Measurements from ENCODE around the gene TMEM69. TPM values are rescaled to one million over a fixed set of nuclear protein-coding genes. Genes with fewer than 3 reads are reported as not detected.
"Not testable (repeated sequence)": the region's sequence is repeated elsewhere in the genome, so short reads cannot be mapped to it uniquely, and the experiment has no call there.

Gene TMEM69
- total and polyA plus RNA-seq, 2 of the 4 experiments (the other 2 are of a cell fraction) = 19.9 to 33.6 TPM

DNA sequence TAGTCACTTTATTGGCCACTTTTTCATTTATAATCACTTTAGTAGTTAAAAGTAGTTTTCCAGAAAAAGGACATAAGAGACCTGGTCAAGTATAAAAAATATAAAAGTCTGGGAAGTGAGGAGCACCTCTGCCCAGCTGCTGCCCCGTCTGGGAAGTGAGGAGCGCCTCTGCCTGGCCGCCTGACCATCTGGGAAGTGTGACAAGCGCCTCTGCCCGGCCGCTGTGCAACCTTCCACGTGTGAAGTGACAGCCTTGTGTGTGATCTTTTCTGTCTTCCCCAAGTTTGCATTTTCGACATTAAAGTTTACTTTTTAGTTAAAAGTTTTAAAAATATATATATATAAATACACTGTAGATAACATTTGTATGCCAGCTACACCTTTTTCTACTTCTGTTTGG, 5.8 kb downstream of the TMEM69 start:
- H2BK120ac ChIP-seq (ENCODE audit: low read depth, low read length); dilution Hi-C loops (cut with HindIII; ENCODE audit: low sequenced_read_pairs, unreplicated experiment); H2BK15ac ChIP-seq (ENCODE audit: low read depth, low read length); H3K23ac ChIP-seq (ENCODE audit: low read depth, low read length); H3K4me3 ChIP-seq (ENCODE audit: insufficient read depth, low read depth, low read length); H3K9me1 ChIP-seq (ENCODE audit: insufficient read depth, low read length); H3K56ac ChIP-seq (ENCODE audit: extremely low read depth, insufficient read depth, low read length); H2AFZ ChIP-seq (replicated peaks; ENCODE audit: low read length, poor library complexity); H2AK5ac ChIP-seq (ENCODE audit: low read depth, low read length); H3K27ac ChIP-seq (ENCODE audit: insufficient read depth, low read length); in situ Hi-C loops (cut with MboI; ENCODE audit: low sequenced_read_pairs); H3K18ac ChIP-seq (ENCODE audit: low read depth, low read length); CTCF ChIA-PET; H4K91ac ChIP-seq (ENCODE audit: insufficient read depth, low read depth, low read length); H3K14ac ChIP-seq (replicated peaks; ENCODE audit: low read depth, low read length); H3K9ac ChIP-seq (ENCODE audit: low read depth, low read length); H2BK5ac ChIP-seq (ENCODE audit: low read depth, low read length, poor library complexity, severe bottlenecking); H3K4ac ChIP-seq (ENCODE audit: low read depth, low read length); POLR2A ChIA-PET (ENCODE audit: unreplicated experiment); ATAC-seq (ENCODE audit: low read depth); H4K8ac ChIP-seq (ENCODE audit: low read depth in 2 of 2, low read length in 2 of 2); H3K4me1 ChIP-seq (ENCODE audit: control insufficient read depth, insufficient read depth, low read length); H4K20me1 ChIP-seq (ENCODE audit: insufficient read depth, low read length); H3K27me3 ChIP-seq (ENCODE audit: control insufficient read depth, insufficient read depth, low read length); H3K4me2 ChIP-seq (ENCODE audit: low read depth, low read length); H2AK9ac ChIP-seq (replicated peaks; ENCODE audit: low read depth, low read length, poor library complexity); H2BK20ac ChIP-seq (ENCODE audit: low read depth, low read length); intact Hi-C loops (cut with micrococcal nuclease); H3K9me3 ChIP-seq (ENCODE audit: control insufficient read depth, insufficient read depth, low read length); DNase-seq; BruUV-seq (replicated peaks); H4K5ac ChIP-seq (ENCODE audit: low read depth, low read length): not testable (repeated sequence)
- Histone ChIP-seq H3K36me3 (ENCODE audit: control insufficient read depth, insufficient read depth, low read length) (peaks cover 16% of the 10 kb centered on the region), H3K79me1 (ENCODE audit: low read depth in 1 of 2, low read length in 2 of 2) (peaks cover 0 to 26% of the 10 kb centered on the region in 2 experiments; a peak in 3 of 4 replicates)
- WGBS, 2 experiments (ENCODE audit: extremely low coverage in 2 of 2, insufficient read length in 1 of 2) = no CpG with 5 or more reads among the region's 8 CpGs
